ENCODE data around the gene LILRA2.
"Not testable (repeated sequence)": the region's sequence is repeated elsewhere in the genome, so short reads cannot be mapped to it uniquely, and the experiment has no call there.

The LILRA2 gene

GRCh38 chr19:54614726-54615125 is 41.1 kb downstream of the LILRA2 start:
- TF ChIP-seq ZNF274 (IDR thresholded peaks at IDR 0.05; ENCODE audit: low read depth, low read length): no peak
- H3K4me3 ChIP-seq (ENCODE audit: low read length): no peak overlapping the region

DNA sequence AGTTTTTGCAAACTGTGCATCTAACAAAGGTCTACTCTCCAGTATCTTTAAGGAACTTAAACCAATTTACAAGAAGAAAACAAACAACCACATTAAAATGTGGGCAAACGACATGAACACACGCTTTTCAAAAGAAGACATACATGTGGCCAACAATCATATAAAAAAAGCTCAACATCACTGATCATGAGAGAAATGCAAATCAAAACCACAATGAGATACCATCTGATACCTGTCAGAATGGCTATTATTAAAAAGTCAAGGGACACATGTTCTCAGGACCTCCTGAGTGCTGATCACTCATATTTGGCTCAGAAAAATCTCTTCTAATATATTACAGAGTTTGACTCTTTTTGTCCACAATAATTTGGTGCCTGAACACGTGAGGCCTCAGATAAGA is 42.5 kb downstream of the LILRA2 start:
- TF ChIP-seq ZNF274 (IDR thresholded peaks at IDR 0.05; ENCODE audit: low read depth, low read length): no peak
- peak overlapping the region; percentile 88; the same call in 1 of the 2 replicates for H3K4me3 ChIP-seq (ENCODE audit: low read length)

DNA sequence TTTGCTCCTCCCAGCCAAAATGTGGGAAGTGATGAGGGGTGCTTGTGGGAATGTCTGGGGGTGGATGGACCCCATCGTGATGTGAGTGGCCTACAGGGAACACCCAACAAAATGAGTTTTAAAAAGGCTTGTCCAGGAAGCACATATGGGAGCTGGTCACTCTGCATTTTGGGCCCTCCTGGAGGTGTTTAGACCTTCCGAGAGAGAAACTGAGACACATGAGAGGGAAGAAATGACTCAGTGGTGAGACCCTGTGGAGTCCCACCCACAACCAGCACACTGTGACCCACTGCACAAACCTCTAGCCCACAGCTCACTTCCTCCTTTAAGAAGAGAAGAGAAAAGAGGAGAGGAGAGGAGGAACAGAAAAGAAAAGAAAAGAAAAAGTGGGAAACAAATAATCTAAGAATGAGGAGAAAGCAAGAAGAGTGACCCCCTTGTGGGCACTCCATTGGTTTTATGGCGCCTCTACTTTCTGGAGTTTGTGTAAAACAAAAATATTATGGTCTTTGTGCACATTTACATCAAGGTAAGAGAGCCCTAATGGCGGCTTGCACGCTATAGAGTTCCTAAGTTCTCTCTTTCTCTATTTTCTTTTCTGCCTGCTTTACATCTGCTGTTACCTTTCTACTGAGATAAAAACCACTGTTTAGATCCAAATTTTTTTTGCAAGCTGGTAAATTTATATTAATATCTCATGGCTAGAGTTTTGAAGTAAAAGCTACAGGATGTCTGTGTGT is 43.4 kb downstream of the LILRA2 start:
- no peak for TF ChIP-seq ZNF274 (IDR thresholded peaks at IDR 0.05; ENCODE audit: low read depth, low read length)
- peak overlapping the region; percentile 88 for H3K4me3 ChIP-seq (ENCODE audit: low read length)

DNA sequence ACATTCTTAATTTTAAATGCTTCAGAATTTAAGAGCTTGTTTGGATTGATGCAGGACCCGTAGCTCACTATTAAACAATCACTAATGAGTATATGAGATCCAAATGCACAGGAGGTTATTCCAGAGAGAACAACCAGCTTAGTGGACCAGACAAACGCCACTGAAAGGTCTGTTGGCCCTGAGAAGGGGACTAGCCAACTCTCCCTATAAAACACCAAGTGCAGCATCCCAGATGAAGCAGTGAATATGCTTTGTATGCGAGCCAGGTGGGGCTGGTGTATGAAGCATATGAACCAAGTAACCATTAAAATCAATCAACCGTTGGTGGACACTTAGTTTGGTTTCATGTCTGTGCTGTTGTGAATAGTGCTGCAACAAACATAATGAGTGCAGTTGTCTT is 46.9 kb downstream of the LILRA2 start:
- peak overlapping the region; percentile 61 for H3K4me3 ChIP-seq (ENCODE audit: low read length)
- no peak for TF ChIP-seq ZNF274 (IDR thresholded peaks at IDR 0.05; ENCODE audit: low read depth, low read length)

- TF ChIP-seq ZNF274 (IDR thresholded peaks at IDR 0.05; ENCODE audit: low read depth, low read length): no peak
- peak overlapping the region; percentile 48 for H3K4me3 ChIP-seq (ENCODE audit: low read length)
Measured at GRCh38 chr19:54622431-54622830, 48.8 kb downstream of the LILRA2 start.

GRCh38 chr19:54624234-54624633 is 50.6 kb downstream of the LILRA2 start:
- peak overlapping the region; percentile 49; the same call in 1 of the 2 replicates for H3K4me3 ChIP-seq (ENCODE audit: low read length)

- not testable (repeated sequence) for H3K4me3 ChIP-seq (ENCODE audit: low read length)
Measured at GRCh38 chr19:54624934-54625730, 51.5 kb downstream of the LILRA2 start.

DNA sequence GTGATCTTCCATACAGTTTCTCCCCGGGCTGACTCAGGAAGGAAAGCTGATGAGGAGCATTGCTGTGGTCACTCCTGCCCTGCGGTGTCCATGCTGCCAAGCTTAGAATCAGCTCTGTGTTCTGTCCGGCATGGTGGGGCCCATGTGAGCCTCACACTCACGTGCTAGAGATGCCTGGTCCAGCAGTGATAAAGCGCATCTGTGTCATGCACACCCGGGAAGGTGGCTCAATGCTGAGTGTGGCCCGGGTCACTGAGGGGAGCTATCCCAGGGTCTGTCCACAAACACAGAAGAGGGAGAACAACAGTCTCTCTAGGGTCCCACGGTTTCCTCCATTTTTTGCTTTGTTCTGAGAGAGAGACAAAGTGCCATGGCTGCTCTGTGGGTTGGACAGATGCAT is 53.2 kb downstream of the LILRA2 start:
- TF ChIP-seq ZNF274 (IDR thresholded peaks at IDR 0.05; ENCODE audit: low read depth, low read length): no peak
- H3K4me3 ChIP-seq (ENCODE audit: low read length): no peak overlapping the region

DNA sequence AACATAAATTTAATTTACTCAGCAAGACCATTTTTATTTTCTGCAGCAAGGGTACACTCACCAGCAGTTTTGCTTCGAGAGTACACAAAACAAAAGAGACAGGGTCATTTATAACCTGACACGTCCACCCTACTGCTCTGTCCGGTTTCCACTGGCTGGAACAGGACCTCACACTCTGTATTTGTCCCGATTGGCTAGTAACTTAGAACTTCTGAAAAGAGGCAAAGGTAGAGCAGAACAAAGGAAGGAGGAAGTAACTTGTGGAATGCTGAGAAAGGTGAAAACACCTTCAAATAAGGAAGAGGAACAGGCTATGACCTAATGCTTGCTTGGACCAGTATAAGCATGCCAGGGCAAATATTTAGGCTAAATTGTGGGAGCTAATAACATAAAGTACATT is 54.3 kb downstream of the LILRA2 start:
- not testable (repeated sequence) for H3K4me3 ChIP-seq (ENCODE audit: low read length)

GRCh38 chr19:54630262-54630661 is 56.7 kb downstream of the LILRA2 start, which contains the start of gene LILRB1:
LILRB1 (plus strand) TSS chr19:54630484; CDS start chr19:54631074, 590 bp downstream.
- H3K4me3 ChIP-seq (ENCODE audit: low read length): not testable (repeated sequence)

GRCh38 chr19:54630782-54631181 is 57.2 kb downstream of the LILRA2 start:
- no peak overlapping the region for H3K4me3 ChIP-seq (ENCODE audit: low read length)
- TF ChIP-seq ZNF274 (IDR thresholded peaks at IDR 0.05; ENCODE audit: low read depth, low read length): no peak

DNA sequence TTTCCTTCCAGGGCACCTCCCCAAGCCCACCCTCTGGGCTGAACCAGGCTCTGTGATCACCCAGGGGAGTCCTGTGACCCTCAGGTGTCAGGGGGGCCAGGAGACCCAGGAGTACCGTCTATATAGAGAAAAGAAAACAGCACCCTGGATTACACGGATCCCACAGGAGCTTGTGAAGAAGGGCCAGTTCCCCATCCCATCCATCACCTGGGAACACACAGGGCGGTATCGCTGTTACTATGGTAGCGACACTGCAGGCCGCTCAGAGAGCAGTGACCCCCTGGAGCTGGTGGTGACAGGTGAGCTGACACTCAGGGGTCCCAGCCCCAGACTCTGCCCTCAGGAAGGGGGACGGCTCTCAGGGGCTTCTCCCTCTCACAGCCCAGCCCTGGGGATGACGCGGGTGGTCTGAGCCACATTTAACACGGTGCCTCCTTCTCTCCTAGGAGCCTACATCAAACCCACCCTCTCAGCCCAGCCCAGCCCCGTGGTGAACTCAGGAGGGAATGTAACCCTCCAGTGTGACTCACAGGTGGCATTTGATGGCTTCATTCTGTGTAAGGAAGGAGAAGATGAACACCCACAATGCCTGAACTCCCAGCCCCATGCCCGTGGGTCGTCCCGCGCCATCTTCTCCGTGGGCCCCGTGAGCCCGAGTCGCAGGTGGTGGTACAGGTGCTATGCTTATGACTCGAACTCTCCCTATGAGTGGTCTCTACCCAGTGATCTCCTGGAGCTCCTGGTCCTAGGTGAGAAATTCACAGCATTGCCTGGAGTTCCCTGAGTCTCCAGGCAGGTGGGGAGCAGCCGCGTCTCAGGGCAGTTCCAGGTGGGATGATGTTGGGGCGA is 58.1 kb downstream of the LILRA2 start:
- H3K4me3 ChIP-seq (ENCODE audit: low read length): not testable (repeated sequence)

DNA sequence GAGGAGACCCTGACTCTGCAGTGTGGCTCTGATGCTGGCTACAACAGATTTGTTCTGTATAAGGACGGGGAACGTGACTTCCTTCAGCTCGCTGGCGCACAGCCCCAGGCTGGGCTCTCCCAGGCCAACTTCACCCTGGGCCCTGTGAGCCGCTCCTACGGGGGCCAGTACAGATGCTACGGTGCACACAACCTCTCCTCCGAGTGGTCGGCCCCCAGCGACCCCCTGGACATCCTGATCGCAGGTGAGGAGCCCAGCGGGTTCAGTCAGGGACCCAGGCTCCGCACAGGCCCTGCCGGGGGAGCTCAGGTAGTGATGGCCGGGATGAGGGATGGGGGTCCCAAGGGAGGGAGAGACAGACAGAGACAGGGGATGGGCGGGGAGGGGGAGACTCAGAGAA is 58.9 kb downstream of the LILRA2 start:
- H3K4me3 ChIP-seq (ENCODE audit: low read length): not testable (repeated sequence)

DNA sequence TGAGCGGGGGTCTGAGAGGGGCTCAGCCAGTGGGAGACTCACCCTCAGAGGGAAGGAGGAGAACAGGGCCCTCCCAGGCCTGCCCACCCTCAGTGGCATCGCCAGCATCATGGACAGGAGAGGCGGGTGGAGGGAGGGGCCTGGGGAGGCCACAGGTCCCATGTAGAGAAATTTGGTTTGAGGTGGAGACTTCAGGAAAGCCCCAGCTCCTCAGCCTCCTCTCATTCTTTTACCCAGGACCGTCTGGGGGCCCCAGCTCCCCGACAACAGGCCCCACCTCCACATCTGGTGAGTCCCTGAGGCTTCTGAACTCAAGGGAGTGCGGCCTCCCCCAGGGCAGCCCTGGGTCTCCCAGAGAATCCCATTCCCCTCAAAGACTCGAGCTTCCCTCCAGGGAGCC is 59.8 kb downstream of the LILRA2 start:
- no peak for TF ChIP-seq ZNF274 (IDR thresholded peaks at IDR 0.05; ENCODE audit: low read depth, low read length)
- H3K4me3 ChIP-seq (ENCODE audit: low read length): no peak overlapping the region

DNA sequence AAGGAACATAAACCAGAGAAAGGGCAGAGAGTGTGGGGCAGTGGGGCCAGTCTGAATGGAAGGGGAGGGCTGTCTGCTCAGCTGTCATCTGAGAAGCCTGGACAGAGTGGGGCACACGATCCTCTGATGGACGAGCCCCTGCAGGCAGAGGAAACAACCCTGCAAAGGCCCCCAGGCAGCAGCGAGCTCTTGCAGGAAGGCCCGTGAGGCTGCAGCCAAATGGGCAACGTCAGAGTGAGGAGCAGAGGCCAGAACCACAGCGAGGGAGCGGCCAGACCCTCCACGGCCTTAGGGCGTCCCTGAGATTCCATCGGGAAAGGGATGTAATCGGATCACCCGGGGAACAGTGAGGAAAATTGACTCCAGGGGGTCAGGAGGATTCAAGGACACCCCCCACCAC is 62.5 kb downstream of the LILRA2 start:
- H3K4me3 ChIP-seq (ENCODE audit: low read length): not testable (repeated sequence)
